Esophagus muscularis mucosa (tissue), 4 donors: ENCODE results near the gene NPHP4. TPM values are rescaled to one million over a fixed set of nuclear protein-coding genes. Genes with fewer than 3 reads are reported as not detected.
A peak's percentile ranks its signal among the peaks of the same experiment; 100 is the strongest.

Source experiments
- DNase-seq: peaks from one replicate; pipeline ENCODE4 v3.0.0-alpha.2; 2017; ENCODE audit errors: extremely low spot score
- H3K27ac ChIP-seq, 4 donors: fragments of 200-600 bp; sonication (generic); replicated peaks in 1 of 4; 1 replicate in 3 of 4; 2 replicates in 1 of 4; pipeline ENCODE4 v1.5.1; 2016 to 2019; ENCODE audit warnings: mild to moderate bottlenecking in 1 of 4
- H3K27me3 ChIP-seq, 4 donors: fragments of 200-600 bp; sonication (generic); one replicate each; pipeline versions ENCODE4 v1.5.1 to v1.6.0; 2016 to 2019
- H3K36me3 ChIP-seq, 4 donors: fragments of 200-600 bp; sonication (generic); one replicate each; pipeline ENCODE4 v1.5.1; 2016 to 2019
- H3K4me1 ChIP-seq, 4 donors: fragments of 200-600 bp; sonication (generic); one replicate each; pipeline ENCODE4 v1.5.1; 2016 to 2019
- H3K4me3 ChIP-seq, 4 donors: fragments of 200-600 bp; sonication (generic); 1 replicate in 2 of 4; 2 replicates in 2 of 4; pipeline ENCODE4 v1.5.1; 2016 to 2019; ENCODE audit warnings: mild to moderate bottlenecking in 4 of 4, moderate library complexity in 1 of 4
- H3K9me3 ChIP-seq, 4 donors: fragments of 200-600 bp; sonication (generic); 1 replicate in 3 of 4; 2 replicates in 1 of 4; pipeline ENCODE4 v1.5.1; 2016 to 2019
- EP300 ChIP-seq: sonication (generic); formaldehyde crosslinking; IDR thresholded peaks from one replicate; pipeline ENCODE4 v1.6.1; 2017; ENCODE audit warnings: antibody characterized with exemption
- POLR2A ChIP-seq: fragments of 450-650 bp; IDR thresholded peaks from one replicate; pipeline ENCODE4 v1.6.1; 2017; ENCODE audit warnings: antibody characterized with exemption, moderate library complexity, mild to moderate bottlenecking, low read depth
- POLR2AphosphoS5 ChIP-seq, 2 donors: sonication (generic); formaldehyde crosslinking; IDR thresholded peaks; one replicate each; pipeline ENCODE4 v1.6.1; 2017; ENCODE audit warnings: antibody characterized with exemption in 2 of 2
- WGBS: methylation state at CpG from one replicate; pipeline ENCODE4 v1.1.5; 2018; 5-methylcytosine and 5-hydroxymethylcytosine counted together
- intact Hi-C: fragments of 100-400 bp; cut with DNase I; formaldehyde crosslinking; loops from one replicate; pipeline ENCODE4 v1.15.1; 2023
- total RNA-seq, 4 donors: library from RNA; depleted of rRNA; stranded (reverse); fragments of >200 nt; gene quantifications; one replicate each; pipeline versions ENCODE4 v1.1.0 to v1.2.1, GENCODE V29; 2016
- TF ChIP-seq, protein P1 (sequence below), 3 experiments: fragments of 200-600 bp in 2 of 3; fragments of 450-650 bp in 1 of 3; sonication (generic) in 2 of 3; IDR thresholded peaks; one replicate each; pipeline ENCODE4 v1.5.1; 2017 to 2019; ENCODE audit warnings: antibody characterized with exemption in 3 of 3, mild to moderate bottlenecking in 2 of 3, moderate library complexity in 1 of 3

The NPHP4 gene
- total RNA-seq, 4 donors from 2014 or later = 6.5 to 9.1 (median 8.0) TPM

- WGBS = 81% methylated on average over 21 of the region's 21 CpGs
- intact Hi-C loops = no loop called here
These were observed 24.1 kb upstream of the NPHP4 start for GRCh38 chr1:6016191-6016865.

DNA sequence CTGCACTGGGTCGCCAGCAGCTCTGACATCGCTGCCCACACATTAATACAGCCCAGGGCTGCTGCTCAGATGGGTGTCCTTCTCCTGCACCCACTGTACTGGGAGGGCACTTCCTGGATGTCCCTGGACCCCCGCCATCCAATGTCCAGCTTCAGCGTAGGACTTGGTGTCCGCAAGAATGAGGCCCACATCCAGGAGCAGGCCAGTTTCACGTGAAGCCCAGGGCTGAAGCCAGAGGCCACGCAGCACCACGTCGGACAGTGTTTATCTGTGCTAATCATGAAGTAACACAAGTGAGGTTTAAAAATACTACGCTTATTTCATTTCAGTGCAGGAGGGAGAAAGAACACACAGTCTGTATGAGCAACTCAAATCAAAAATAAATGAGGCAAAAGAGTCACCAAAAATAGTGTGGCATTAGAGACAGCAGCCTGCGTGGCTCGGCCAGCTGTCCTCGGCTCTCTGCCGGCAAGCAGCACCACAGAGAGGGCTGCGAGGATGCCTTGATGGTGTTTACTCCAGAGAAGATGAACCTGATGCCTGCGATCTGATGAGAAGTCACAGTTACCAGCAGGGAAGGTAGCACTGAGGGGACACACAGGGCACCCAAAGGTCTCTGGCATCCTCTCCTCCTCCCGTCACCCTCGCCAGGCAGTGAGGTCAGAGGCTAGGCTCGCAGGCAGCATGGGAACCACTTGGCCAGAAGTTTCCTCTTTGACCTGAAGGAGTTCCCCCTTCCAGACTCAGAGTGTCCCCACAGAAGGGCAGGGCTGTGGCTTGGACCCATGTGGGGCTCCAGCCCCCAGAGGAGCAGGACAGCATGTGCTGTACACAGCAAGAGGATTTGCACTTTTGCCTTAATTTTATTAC lies 22.1 kb upstream of the NPHP4 start:
- Histone ChIP-seq H3K4me1 (peaks cover 0 to 16% (median 0%) of the 10 kb centered on the region in 4 donors), H3K36me3 (peaks cover 0 to 6% (median 0%) of the 10 kb centered on the region in 4 donors), H3K9me3 (no peaks in the 10 kb centered on the region), H3K4me3 (no peak overlapping the region), H3K27me3 (no peaks in the 10 kb centered on the region), H3K27ac (peak overlapping the region in 1 of 4 donors; percentile 23)
- intact Hi-C loops = no loop called here
- TF ChIP-seq, protein P1, sequence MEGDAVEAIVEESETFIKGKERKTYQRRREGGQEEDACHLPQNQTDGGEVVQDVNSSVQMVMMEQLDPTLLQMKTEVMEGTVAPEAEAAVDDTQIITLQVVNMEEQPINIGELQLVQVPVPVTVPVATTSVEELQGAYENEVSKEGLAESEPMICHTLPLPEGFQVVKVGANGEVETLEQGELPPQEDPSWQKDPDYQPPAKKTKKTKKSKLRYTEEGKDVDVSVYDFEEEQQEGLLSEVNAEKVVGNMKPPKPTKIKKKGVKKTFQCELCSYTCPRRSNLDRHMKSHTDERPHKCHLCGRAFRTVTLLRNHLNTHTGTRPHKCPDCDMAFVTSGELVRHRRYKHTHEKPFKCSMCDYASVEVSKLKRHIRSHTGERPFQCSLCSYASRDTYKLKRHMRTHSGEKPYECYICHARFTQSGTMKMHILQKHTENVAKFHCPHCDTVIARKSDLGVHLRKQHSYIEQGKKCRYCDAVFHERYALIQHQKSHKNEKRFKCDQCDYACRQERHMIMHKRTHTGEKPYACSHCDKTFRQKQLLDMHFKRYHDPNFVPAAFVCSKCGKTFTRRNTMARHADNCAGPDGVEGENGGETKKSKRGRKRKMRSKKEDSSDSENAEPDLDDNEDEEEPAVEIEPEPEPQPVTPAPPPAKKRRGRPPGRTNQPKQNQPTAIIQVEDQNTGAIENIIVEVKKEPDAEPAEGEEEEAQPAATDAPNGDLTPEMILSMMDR (IDR thresholded peaks at IDR 0.05) = no peak
- TF ChIP-seq POLR2AphosphoS5 (IDR thresholded peaks at IDR 0.05) = no peak
- no peak for TF ChIP-seq POLR2A
- no peak for TF ChIP-seq EP300
- DNase-seq = no peak
- 85% methylated on average over 18 of the region's 19 CpGs for WGBS

More at GRCh38 chr1:6016191-6016865, 24.1 kb upstream of the NPHP4 start:
- H3K9me3 ChIP-seq = no peaks in the 10 kb centered on the region
- peaks cover 0 to 6% (median 0%) of the 10 kb centered on the region in 4 donors for H3K36me3 ChIP-seq
- no peak overlapping the region for H3K4me3 ChIP-seq
- H3K27ac ChIP-seq = no peak overlapping the region
- no peaks in the 10 kb centered on the region for H3K27me3 ChIP-seq
- TF ChIP-seq, protein P1 (IDR thresholded peaks at IDR 0.05) = no peak
- TF ChIP-seq POLR2AphosphoS5 (IDR thresholded peaks at IDR 0.05) (no peak), POLR2A (no peak), EP300 (no peak)
- H3K4me1 ChIP-seq = peaks cover 0 to 16% (median 0%) of the 10 kb centered on the region in 4 donors
- DNase-seq = no peak

- intact Hi-C loops = no loop called here
- Histone ChIP-seq H3K9me3 (no peaks in the 10 kb centered on the region), H3K4me1 (peaks cover 0 to 16% (median 0%) of the 10 kb centered on the region in 4 donors), H3K27ac (no peak overlapping the region), H3K27me3 (no peaks in the 10 kb centered on the region), H3K4me3 (no peak overlapping the region), H3K36me3 (peaks cover 0 to 6% (median 0%) of the 10 kb centered on the region in 4 donors)
- DNase-seq = no peak
- WGBS = 93% methylated on average over 10 of the region's 12 CpGs
- TF ChIP-seq POLR2A (no peak), POLR2AphosphoS5 (IDR thresholded peaks at IDR 0.05) (no peak), EP300 (no peak)
- TF ChIP-seq, protein P1 (IDR thresholded peaks at IDR 0.05) = no peak
These were observed 21.3 kb upstream of the NPHP4 start for GRCh38 chr1:6013491-6013890.

- Histone ChIP-seq H3K4me3 (no peak overlapping the region), H3K27me3 (no peaks in the 10 kb centered on the region), H3K4me1 (peaks cover 0 to 16% (median 0%) of the 10 kb centered on the region in 4 donors), H3K9me3 (no peaks in the 10 kb centered on the region), H3K36me3 (peaks cover 0 to 6% (median 0%) of the 10 kb centered on the region in 4 donors), H3K27ac (no peak overlapping the region)
- 93% methylated on average over 5 of the region's 17 CpGs for WGBS
- TF ChIP-seq POLR2AphosphoS5 (IDR thresholded peaks at IDR 0.05) (no peak), POLR2A (no peak), EP300 (no peak)
- TF ChIP-seq, protein P1 (IDR thresholded peaks at IDR 0.05) = no peak
- intact Hi-C loops = no loop called here
- no peak for DNase-seq
These were observed 20.5 kb upstream of the NPHP4 start for GRCh38 chr1:6012529-6013318.
